Measurements from ENCODE around the gene ATP6V0A4. TPM values are rescaled to one million over a fixed set of nuclear protein-coding genes. Genes with fewer than 3 reads are reported as not detected.
"Not testable (repeated sequence)": the region's sequence is repeated elsewhere in the genome, so short reads cannot be mapped to it uniquely, and the experiment has no call there.

ATP6V0A4 gene
- total RNA-seq, 1 donor from 2014 or later, result 1.2 TPM

DNA sequence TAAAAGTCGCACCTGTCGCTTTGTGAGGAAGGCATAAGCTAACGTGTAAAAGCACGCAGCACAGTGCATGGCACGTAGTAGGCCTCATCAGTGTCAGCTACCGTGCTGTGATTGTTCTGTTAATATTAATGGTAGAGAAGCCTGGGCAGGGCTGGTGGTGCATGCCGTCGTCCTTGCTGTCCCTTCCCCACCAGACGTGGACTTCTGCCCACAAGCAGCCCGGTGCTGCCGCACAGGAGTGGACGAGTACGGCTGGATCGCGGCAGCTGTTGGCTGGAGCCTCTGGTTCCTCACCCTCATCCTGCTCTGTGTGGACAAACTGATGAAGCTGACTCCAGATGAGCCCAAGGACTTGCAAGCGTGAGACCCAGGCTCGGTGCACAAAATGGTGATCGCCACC, 4.7 kb upstream of the ATP6V0A4 start:
- no peak for DNase-seq (ENCODE audit: low spot score)

DNA sequence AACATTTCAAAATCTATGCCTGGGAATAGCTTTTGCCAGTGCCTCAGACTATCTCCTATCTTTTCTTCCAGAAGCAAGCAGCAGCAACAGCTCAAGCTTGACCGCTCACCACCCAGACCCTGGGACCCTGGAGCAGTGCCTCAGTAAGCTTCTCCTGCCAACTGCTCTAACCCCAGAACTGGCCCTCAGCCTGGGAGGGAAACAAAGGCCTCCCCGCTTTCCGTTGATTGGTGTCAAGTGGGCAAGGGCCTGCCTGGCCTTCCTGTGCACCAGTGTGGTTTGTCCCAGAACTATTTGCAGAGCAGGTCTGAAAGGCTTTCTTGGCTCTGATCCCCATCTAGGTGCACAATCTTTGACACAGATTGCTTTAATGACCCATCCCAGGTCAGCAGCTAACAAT, 3.3 kb upstream of the ATP6V0A4 start:
- no peak for DNase-seq (ENCODE audit: low spot score)

DNA sequence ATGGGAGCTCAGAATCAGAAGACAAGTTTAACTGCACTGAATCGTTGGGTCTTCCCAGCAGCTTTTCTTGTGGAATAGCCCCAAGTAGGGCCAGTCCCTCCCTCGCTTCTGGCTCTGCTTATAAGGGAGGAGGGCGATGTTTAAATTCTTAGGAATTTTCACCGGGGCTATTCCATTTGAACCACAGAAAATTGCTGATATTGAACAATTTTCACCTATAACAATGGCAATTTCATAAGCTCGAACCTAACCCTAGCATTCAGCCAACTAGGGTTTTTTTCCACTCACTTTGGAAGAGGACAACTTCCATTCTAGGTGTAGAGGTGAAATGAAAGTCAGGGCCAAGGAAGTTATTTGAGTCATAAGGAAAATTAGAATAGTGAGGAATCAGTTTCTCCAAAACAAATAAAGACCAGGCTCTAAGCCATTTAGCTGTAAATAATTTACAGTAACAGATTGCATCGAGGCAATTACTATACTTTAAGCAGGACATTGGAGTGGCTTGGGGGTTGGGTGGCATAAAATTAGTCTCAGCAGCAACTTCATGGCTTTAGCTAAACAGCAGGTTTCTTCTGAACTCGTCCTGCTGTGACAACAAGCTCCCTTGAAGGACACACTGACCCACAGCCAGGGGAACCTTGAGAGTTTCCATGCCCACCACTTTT, 1.5 kb upstream of the ATP6V0A4 start:
- DNase-seq (ENCODE audit: low spot score), result no peak

DNA sequence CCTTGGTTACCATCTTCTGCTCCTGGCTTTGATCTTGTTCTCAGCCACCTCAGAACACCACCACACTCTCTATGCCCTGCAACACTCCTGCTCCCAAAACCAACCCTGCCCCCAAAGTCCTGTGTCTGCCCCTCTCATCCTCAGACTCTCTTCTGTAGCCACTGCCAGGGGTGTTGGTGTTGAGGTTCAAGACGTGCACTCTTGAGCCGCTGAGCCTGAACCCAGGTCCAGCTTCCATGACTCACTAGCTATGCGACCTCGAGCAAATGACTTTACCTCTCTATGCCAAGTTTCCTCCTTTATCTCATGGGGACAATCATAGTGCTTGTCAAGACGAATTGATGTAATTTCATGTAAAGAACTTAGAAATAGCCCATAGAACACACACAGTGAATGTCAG, 840 bp upstream of the ATP6V0A4 start:
- DNase-seq (ENCODE audit: low spot score), result no peak

DNA sequence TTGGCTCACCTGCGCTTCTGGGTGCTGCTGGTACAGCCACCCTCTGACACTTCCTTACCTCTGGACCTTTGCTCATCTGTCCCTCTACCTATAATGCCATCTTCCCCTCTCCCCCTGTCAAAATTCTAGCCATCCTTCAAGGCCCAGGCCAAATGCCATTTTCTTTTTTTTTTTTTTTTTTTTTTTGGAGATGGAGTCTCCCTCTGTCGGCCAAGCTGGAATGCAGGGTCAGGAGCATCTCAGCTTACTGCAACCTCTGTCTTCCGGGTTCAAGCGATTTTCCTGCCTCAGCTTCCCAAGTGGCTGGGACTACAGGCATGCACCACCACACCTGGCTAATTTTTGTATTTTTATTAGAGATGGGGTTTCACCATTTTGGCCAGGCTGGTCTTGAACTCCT, 950 bp downstream of the ATP6V0A4 start:
- not testable (repeated sequence) for DNase-seq (ENCODE audit: low spot score)

DNA sequence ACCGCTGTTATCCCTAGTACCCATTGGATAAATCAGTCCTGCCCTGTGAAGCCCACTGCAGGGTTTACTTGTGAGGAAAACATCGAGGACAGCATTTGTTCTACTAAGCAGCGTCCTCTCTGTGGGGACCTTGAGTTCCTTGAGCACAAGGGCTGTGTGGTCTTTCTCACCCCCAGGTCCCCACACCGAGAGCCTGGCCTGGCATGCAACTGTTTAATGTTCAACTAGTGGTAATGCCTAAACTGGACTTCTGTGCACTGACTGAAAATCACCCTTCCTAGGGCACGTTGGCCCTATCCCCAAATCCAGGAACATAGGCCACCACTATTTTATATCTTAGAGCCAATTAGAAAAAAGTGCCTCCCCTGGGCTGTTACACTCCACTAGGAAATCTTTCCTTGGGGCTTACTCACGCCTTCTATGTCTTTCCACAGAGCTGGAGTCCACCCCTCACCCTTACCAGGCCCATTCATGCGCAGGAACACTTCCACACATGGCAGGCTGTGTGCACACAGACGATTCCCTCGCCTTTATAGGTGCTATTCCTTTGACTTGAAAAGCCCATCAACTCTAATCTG, 1.9 kb downstream of the ATP6V0A4 start:
- no peak for DNase-seq (ENCODE audit: low spot score)

DNA sequence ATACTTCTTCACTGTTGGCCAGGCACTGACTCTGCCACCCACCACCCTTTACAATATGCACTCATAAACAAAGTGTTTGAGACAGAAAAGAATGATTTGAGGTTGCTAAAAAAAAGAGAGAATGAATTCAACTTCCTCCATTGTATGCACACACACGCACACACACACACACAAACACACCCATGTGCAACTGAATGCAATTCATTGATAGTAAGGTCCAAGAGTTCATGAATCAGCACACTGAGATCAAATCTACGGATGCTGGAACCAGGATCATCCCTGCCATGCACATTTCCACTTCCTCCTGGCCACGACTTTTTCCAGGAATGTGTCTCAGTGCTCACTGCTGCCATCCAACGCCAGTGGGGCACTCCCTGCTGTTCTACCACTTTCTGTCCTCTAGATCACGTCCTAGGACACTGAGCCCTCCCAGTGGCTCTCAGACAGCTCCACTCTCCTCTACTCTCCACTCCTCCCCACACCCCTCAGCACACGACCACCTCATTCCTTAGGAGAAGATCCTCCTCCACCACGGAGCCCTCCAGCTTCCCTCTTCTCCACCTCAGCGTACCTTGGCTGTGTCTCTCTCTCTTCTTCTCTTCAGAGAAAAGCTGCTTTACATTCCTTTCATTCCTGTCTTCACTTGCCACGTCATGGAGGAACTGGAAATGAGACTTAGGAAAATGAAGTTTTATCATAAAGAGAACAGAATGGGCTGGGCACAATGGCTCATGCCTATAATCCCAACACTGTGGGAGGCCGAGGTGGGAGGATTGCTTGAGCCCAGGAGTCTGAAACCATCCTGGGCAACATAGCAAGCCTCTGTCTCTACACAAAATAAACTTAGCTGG, 12.2 kb downstream of the ATP6V0A4 start:
- DNase-seq (ENCODE audit: low spot score), result no peak

DNA sequence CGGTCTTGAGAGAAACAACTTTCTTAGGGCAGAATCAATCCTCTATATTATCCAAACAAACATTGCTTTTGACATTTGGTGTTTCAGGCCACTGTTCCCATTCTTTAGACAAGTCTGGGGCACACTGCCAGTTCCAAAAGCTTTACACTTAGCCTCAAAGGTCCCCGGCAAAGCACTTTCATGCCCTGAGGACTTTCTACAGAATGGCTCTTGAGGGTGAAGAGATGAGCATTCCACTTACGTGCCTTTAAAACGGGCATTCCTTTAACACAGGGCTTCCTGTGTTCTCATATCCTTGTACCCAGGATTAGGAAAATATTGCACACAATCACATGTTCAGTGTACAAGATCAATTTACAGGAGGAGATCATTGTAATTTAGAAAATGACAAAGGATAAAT, 13.3 kb downstream of the ATP6V0A4 start:
- no peak for DNase-seq (ENCODE audit: low spot score)

DNA sequence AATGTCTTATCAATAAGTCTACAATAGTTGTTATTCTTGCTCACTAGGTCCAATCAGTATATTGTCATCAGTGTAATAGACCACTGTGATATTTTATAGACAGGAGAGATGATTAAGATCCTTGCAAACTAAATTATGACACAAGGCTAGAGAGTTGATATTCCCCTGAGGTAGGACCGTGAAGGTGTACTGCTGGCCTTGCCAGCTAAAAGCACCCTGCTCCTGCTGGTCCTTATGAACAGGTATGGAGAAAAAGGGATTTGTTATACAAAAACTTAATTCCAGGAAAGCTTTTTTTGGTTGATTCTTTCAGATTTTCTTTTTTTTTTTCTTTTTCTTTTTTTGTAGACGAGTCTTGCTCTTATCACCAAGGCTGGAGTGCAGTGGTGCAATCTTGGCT, 17.0 kb downstream of the ATP6V0A4 start:
- no peak for DNase-seq (ENCODE audit: low spot score)

DNA sequence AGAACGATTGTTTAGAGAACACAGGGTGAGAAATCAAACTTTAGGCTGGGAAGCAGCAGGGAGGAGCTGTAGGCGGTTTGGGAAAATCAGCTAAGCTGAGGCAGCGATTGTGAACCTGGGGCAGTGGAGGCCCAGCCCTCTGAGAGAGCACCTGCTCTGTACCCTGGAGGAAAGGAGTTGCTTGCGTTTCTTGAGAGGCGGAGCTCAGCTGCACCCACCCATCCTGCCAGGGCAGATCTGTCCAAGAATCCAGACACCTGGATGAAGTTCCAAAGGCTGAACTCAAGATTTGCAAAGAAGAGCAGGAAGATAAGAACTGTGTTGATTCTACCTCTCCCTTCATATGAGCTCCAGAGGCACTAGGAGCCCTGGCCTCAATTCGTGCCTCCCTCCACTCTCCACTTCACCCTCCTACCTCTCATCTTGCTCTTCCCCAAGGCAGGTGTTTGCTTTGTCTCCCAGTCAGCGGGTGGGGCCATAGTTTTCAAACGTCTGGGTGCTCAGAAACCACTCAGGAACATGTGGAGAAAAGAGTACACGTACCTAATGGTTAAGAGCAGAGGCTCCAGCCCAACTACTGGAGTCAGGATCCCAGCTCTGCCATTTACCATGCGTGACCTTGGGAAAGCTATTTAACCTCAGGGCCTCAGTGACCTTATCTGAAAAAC, 21.7 kb downstream of the ATP6V0A4 start:
- no peak for DNase-seq (ENCODE audit: low spot score)

DNA sequence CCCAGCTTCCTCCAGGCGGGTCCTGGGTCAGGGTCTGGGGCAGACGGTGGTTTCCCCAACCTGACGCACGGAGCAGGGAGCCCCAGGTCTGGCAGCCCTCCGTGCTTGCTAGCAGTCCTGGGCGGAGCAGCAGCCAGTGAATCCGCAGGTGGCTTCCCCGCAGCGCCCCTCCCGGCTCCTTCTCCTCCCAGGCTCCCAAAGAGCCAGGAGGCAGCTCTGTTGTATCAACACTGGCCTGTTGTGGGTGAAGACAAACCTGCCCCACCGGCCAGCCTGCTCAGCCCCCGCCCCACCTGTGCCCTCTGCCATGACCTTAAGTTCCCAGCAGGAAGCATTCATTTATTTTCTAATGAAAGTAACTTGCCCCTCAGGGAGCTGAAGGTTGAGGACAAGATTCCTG, 24.2 kb downstream of the ATP6V0A4 start:
- DNase-seq (ENCODE audit: low spot score), result no peak

DNA sequence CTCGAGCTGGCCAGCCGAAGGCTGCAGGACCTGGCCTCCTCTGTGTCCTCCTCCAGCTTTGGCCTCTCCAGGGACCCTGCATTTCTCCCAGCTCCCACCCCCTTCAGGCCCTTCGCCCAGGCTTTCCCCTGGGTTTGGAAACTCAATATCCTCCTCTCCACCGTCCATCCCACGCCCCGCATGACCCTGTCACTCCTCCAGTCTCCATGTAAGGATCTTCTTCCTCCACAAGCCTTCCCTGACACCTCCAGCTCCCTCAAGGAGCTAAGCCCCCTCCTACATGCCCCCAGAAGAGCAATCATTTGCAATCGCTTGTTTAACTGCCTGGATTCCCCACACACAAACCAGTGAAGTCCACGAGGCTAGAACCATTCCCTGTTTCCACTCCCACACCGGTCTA, 24.8 kb downstream of the ATP6V0A4 start:
- DNase-seq (ENCODE audit: low spot score), result no peak

DNA sequence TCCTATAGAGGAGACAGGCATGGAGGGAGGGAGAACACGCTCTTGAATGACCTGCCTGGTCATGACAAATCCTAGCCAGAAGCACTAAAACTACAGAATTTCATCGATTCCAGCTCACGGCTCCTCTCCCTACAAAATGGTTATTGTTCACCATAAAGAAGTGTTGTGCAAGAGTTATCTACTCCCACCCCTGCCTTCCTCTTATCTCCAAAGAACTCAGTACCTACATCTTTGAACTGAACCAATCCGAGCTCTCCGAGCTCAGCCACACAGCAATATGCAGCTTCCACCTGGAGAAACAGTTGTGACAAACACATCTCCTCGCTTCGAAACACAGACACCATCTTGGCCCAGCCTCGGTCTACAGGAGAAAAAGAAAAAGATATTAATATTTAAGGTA, 27.1 kb downstream of the ATP6V0A4 start:
- no peak for DNase-seq (ENCODE audit: low spot score)

DNA sequence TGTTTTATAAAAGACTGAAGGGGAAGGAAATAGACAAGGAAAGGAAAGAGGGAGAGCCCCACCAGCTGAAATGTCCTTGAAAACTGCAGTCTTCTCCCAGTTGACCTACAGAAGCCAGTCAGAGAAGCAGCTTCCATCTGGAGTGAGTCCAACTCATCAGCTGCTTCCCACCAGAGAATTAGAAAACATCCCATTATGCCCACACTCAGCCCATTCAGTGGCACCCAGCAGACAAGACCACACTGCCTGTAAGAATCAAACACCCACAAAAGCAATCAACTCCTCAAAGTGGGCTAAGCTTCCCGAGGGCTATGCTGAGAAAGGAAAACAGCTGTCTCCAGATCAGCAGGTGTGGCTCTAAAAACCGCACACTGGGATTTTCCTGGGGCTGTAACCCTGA, 29.8 kb downstream of the ATP6V0A4 start:
- no peak for DNase-seq (ENCODE audit: low spot score)

DNA sequence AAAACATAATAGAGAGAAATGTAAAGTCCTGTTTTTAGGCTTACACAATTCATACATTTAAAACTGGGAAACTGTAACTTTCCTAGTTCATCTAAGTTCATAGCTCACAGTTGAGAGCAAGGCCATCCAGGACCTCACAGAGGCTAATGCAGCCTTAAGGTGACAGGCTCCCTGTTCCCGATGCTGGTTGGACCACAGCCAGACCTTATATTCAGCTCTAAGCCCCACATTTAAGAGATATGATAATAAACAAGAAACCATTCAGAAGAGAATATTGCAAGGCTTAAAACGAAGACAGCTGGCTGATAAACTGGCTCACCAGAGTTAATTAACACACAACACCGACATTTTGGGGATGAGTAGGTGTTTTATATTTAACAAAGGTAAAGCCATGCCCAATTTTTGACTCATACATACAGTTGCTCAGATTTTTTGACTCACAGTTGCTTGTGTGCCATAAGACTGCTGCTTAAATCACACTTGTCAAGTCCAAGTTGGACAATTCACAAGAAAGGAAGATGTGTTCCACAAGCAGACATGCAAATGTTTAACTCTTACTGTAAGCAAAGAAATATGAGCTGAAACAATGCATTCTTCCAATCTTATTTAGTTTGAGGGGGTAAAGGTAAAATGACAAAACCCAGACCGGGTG, 41.3 kb downstream of the ATP6V0A4 start:
- DNase-seq (ENCODE audit: low spot score), result no peak

DNA sequence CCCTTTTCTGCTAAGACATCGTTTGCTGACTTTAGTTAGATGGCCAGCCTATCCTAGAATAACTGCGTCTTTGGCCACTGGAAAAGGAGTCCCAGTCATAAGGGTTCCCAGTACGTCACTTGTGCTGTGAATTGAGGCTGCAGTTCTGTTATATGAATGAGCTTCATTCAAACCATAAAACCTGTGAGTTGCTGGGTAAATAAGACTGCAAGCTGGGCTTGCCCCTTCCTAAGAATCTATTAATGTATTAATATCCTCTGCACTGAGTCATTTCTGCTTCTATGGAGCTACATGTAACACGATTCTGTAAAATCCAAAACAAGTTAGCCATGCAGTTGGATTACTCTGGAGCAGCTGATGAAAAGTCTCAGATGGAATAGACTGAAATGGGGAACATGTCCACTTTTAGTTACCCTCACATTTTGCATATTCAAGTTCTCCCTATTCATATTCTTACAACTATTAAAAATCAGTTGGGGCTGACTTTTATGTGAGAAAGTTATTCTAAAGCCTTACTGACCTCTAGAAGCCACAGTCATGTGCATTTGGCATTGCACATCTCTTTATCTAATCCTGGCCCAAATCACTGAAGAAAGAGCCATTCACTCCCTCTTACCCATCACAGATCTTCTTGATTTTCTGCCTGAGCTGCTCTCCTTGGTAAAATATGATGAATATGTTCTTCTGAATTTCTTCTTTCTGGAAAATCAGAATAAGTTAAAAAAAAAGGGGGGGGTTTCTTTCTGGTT, 42.0 kb downstream of the ATP6V0A4 start:
- no peak for DNase-seq (ENCODE audit: low spot score)

DNA sequence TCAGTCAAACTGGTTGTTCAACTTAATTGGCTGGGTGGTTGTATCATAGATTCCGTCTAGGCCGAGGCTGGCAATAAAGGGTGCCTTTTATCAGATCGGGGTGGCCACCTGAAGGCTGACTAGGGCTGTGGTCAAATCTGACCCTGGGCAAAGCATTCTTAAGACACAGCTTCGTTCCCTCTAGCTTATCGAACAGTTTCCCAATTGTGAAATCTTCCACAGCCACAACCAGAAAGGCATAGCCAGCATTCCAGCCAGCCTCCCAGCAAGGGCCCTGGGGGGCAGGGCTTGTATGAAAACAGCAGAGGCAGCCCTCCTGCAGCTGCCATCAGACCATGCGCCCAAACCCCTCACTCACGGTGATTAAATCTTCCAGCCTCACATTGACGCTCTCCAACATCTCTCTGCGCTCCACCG, 42.7 kb downstream of the ATP6V0A4 start:
- DNase-seq (ENCODE audit: low spot score), result no peak

DNA sequence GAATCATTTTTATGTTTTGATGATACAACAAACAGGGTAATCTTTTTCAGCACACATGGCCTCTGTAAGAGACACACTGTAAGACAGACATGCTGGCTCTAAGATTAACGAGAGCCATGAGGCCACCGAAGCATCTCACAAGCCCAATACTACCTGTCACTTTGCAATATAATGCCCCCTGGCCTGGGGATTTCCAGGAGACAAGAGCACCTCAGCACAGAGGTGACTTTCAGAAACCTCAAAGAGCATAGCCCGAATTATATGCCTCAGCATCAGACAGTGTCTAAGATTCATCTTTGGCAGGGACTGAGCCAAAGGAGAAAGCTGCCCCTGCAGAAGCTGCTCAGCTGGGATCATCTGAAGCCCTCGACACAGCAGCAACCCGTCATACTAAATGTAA, 44.4 kb downstream of the ATP6V0A4 start:
- DNase-seq (ENCODE audit: low spot score), result no peak

DNA sequence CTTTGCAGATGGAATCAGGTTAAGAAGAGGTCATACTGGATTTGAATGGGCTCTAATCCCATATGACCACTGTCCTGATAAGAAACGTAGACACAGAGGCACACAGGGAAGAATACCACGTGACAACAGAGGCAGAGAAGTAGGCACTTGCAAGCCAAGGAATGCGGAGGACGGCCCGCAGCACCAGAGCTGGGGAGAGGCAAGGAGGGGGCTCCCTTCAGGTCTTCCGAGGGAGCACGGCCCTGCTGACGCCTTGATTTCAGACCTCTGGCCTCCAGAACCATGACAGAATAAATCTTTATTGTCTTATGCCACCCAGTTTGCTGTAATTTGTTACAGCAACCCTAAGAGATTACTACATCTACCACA, 44.9 kb downstream of the ATP6V0A4 start:
- no peak for DNase-seq (ENCODE audit: low spot score)

DNA sequence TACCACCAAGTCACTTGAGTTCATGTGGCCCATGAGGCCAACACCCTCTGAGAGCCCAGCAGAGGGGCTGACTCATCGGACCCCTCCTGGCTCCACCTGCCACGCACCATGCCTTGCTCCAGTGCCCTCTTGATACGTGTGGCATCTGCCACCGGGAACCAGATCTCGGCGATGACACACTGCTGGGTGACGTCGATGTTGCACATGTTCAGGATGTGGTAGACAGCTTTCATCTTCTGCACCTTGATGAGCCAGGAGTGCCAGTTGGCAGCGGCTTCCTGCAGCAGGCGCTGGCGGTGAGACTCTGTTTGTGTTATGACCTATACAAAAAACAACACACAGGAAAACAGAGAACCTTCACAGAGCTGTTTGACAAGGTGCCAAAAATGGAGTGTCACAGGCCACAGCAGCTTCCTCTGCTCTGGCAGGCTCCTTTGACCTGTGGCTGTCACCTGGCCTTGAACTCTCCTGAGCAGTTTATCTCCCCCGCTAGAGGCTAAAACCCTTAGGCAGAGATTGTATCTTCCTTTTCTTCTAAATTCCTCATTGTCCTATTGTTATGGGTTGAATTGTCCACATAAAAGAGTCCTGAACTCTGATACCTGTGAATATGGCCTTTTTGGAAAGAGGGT, 45.4 kb downstream of the ATP6V0A4 start:
- peak; percentile 66 for DNase-seq (ENCODE audit: low spot score)
